Mammary epithelial cell (primary cell): ENCODE measurements around the gene PHACTR2.
"Not testable (repeated sequence)": the region's sequence is repeated elsewhere in the genome, so short reads cannot be mapped to it uniquely, and the experiment has no call there.

Source experiments
- CTCF ChIP-seq, 2 donors: IDR thresholded peaks in 1 of 2; conservative IDR thresholded peaks in 1 of 2; 2 replicates each; pipeline ENCODE4 v1.5.1; 2011 to 2012; ENCODE audit warnings: inconsistent platforms in 2 of 2, low read length in 2 of 2, mild to moderate bottlenecking in 2 of 2, control low read depth in 1 of 2, low read depth in 1 of 2; ENCODE audit not compliant: insufficient read depth in 1 of 2; ENCODE audit errors: extremely low read depth in 1 of 2
- EZH2 ChIP-seq: IDR thresholded peaks from 2 replicates; pipeline ENCODE4 v1.6.1; 2012; ENCODE audit warnings: low read length, inconsistent platforms, borderline replicate concordance

GRCh38 chr6:143868808-143869207, 191.0 kb downstream of the PHACTR2 start:
- TF ChIP-seq CTCF (conservative IDR thresholded peaks at IDR 0.05 in 1 of 2, IDR thresholded peaks at IDR 0.05 in 1 of 2; ENCODE audit: extremely low read depth in 1 of 2, insufficient read depth in 1 of 2, low read depth in 1 of 2, low read length in 2 of 2); EZH2: not testable (repeated sequence)
